C4-2B (cell line): ENCODE results near the gene TECPR1.

Experiments
- ZFX ChIP-seq: fragments of 450-650 bp; IDR thresholded peaks from 2 replicates; pipeline ENCODE4 v1.6.1; 2017
- TF ChIP-seq, protein P1 (sequence below): fragments of 450-650 bp; conservative IDR thresholded peaks from 2 replicates; pipeline ENCODE4 v1.5.1; 2017; ENCODE audit warnings: mild to moderate bottlenecking

- TF ChIP-seq, protein P1, sequence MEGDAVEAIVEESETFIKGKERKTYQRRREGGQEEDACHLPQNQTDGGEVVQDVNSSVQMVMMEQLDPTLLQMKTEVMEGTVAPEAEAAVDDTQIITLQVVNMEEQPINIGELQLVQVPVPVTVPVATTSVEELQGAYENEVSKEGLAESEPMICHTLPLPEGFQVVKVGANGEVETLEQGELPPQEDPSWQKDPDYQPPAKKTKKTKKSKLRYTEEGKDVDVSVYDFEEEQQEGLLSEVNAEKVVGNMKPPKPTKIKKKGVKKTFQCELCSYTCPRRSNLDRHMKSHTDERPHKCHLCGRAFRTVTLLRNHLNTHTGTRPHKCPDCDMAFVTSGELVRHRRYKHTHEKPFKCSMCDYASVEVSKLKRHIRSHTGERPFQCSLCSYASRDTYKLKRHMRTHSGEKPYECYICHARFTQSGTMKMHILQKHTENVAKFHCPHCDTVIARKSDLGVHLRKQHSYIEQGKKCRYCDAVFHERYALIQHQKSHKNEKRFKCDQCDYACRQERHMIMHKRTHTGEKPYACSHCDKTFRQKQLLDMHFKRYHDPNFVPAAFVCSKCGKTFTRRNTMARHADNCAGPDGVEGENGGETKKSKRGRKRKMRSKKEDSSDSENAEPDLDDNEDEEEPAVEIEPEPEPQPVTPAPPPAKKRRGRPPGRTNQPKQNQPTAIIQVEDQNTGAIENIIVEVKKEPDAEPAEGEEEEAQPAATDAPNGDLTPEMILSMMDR = no peak
- TF ChIP-seq ZFX = no peak
Observed at GRCh38 chr7:98215561-98216495, 36.2 kb downstream of the TECPR1 start.
